Anterior cingulate cortex (tissue), 58 donors: Measurements from ENCODE around the gene GUCD1.
"Not testable (repeated sequence)": the region's sequence is repeated elsewhere in the genome, so short reads cannot be mapped to it uniquely, and the experiment has no call there.

ENCODE experiments used
- DNase-seq, 58 donors: peaks; one replicate each; lab custom pipeline; 2025; lab: John Stamatoyannopoulos, UW

The GUCD1 gene

DNA sequence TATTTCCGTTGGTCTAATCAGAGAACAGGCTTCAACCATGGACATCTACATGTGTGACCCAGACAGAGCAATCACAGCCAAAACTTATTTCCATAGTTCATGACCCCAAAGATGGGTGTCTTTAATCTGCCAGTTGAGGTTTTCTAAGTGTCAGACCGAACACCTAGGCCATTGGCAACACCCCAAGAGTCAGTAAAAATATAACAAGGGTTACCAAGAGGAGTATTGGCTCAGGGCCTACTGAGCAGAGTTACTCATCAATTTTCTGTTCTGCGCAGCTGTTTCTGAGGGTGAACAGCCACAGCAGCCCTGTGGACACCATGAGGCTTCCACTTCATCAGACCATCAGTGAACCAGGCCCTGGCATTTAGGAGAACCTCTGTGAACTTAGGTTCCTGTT is 18.8 kb downstream of the GUCD1 start:
- DNase-seq: no peak

DNA sequence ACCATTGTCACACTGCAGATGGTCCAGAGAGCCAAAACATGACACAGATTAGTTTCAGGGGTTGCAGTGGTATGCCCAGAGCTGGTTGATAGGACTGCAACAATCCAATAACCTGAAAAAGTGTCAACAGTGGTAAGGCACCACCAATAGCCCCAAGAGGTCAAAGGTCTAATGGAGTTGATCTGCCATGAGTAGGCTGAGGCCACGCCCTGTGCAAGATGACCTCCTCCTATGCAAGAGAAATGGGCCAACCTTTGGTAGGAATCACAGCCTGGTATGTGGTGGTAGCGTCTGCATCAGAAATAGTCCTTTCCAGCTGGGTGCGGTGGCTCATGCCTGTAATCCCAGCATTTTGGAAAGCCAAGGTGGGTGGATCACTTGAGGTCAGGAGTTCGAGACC is 19.6 kb downstream of the GUCD1 start:
- DNase-seq: no peak

DNA sequence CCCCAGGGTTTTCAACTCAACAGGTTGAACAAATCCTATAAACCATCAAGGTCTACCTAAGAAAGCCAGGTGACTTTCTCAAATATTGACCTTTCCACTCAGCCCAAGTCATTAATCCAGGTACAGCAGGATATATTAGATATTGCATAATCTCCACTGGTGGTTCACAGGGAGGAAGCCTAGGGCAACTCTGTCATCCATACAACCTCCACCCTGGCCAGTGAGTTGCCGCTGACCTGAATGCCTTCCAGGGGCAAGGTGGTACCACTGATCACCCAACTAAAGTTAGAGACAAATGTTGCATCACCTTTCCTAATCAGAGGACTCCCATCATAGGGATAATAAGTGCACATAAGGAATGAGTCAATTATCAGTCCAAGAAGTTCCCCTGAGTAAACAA is 22.9 kb downstream of the GUCD1 start:
- DNase-seq: no peak

DNA sequence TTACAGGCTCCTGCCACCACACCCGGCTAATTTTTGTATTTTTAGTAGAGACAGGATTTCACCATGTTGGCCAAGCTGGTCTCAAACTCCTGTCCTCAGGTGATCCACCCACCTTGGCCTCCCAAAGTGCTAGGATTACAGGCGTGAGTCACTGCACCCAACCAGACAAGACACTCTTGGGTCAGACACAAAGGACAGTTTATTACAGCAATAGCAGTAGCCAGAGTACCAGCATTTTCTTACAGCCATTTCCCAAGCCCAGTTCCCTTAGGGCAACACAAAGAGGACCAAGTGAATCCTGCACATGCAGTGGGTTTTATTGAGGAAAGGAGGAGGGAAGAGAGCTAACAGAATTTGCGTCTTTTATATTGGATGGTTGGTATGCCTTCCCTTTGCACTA is 24.0 kb downstream of the GUCD1 start:
- not testable (repeated sequence) for DNase-seq

DNA sequence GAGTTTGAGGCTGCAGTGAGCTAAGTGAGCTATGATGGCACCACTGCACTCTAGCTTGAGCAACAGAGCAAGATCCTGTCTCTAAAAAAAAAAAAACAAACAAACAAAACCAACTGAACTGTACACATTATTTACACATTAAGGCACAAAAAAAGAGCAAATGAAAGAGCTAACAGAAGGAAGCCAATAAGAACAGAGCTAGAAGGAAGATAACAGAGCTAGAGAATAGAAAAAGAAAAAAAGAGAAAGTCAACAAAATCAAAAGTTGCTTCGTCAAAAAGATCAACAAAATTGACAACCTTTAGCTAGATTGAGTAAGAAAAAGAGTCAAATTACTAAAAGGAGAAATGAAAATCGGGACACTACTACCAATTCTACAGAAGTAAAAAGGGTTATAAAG is 25.0 kb downstream of the GUCD1 start:
- DNase-seq: no peak

DNA sequence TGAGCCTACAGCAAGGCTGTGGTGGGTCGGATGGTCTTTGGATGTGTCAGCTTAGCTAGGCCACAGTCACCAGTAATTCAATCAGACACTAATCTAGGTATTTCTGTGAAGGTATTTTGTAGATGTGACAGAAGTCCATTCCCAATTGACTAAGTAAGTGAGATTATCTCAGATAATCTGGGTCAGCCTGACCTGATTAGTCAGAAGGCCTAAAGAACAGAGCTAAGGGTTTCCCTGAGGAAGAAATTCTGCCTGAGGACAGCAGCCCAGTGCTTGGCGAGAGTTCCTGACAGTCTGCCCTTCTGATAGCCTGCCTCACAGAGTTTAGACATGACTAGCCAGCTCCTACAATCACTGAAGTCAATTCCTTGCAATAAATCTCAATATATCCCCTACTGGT is 28.7 kb downstream of the GUCD1 start:
- DNase-seq: no peak

DNA sequence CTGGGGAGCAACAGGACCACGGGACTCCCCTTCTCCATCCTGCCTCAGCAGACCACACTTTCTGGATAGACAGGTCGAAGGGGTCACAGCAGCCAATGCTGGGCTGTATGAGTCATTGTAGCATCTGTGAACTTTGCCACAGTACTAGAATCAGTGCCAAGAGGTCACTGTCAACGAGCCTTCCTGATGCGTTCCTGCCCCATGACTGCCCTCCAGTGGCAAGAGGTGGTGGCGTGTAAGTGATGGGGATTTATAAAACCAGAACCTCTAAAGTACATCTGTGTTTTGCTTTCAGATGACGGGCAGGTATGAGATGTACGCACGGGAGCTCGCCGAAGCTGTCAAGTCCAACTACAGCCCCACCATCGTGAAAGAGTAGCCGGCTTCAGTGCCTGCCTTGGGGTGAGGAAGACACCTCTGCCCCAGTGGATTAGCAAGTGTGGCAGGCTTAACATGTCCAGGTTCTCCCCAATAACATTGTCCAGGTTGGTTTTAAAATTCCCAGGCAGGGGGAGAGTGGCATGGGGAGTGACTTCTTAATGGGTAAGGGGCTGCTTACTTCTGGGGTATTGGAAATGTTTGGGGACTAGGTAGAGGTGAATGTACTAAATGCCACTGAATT is 29.4 kb downstream of the GUCD1 start:
- DNase-seq: peak in 47 of 58 donors; percentile 4 to 74 (median 31)

DNA sequence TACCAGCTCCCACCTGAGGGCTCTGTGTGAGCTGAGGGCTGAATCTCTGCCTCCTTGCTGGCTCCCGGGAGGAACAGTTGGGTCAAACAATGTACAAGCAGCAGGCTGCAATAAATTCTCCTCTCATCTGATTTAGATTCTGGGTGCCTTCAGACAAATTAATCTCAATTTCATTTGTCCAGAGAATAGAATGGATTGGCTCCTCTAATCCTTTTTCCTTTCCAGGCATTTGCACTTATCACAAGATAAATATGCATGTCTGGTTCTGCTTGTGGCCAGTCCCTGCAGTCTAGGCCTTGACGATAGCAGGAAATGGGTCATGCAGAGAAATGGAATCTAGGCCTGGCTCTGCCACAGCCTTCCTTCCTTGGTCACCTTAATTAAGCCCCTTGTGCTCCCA is 31.1 kb downstream of the GUCD1 start:
- DNase-seq: no peak

DNA sequence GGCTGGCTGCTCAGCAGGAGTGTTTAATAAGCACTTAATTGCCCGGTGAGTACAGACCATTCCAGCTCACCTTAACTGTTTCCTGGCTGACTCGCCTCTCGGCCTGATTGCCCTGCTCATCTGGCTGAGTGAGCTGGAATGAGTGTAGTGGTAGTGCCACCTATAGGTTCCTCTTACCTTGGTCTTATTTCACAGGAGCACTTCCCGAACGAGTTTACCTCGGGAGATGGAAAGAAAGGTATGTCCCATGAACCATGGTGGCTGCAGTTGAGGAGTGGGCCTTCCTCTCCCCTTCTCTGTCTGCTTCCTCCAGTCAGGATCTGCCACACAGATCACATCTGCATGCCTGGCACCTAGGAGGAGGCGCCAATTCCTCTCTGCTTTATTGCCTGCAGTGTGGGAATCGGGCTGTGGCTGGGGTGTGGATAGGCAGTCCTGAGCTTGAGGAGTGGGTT is 33.1 kb downstream of the GUCD1 start:
- DNase-seq: peak in 6 of 58 donors; percentile 5 to 23 (median 18)

DNA sequence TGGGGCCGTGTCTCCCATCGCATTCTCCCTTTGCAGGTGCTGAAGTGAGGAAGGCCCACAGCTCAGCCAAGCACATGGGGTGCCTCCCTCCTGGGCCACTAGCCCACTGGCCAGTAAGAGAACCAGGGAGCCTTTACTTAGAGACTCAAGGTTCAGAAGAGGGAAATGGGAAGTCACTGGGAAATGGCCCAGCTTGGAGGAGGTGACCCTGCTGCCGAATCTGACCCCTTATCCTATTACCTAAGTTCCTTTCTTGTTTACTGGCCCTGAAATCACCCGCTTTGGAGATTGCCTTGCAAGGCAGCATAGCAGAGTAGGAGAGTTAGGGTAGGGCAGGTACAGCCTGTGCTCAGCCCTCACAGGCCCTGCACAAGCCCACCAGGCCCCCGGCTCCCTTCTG is 35.4 kb downstream of the GUCD1 start:
- DNase-seq: no peak

DNA sequence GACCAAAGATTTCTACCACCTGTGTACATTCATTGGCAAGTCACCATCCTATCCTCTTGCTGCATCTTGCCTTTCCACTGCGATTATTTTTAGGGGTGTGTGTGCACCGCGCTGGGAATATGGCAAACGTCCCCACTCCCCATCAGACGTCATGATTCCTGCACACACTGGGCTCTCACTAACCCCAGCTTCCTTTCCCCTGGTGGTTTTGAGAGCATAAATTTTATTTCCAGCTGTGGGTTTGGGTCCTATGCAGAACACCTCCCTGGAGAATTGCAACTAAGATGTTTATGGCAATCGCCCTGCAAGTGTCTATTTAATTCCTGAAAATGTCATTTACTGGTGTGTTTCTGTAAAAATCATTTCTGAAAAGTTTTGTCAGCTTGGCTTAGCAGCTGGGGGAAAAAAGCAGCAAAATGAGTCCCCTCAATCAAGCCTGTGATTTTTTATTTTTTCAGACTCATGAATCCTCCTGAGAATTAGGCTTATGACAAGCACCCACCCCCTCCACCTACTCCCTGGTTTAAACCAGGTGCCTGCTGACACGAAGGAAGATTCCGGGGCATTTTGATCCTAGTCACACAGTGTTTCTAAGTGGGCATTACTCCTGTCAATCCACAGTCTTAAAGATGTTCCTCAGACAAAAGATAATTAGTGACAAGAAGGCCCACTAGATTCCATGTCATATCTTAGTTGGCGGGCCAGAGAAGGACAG is 36.0 kb downstream of the GUCD1 start:
- no peak for DNase-seq

DNA sequence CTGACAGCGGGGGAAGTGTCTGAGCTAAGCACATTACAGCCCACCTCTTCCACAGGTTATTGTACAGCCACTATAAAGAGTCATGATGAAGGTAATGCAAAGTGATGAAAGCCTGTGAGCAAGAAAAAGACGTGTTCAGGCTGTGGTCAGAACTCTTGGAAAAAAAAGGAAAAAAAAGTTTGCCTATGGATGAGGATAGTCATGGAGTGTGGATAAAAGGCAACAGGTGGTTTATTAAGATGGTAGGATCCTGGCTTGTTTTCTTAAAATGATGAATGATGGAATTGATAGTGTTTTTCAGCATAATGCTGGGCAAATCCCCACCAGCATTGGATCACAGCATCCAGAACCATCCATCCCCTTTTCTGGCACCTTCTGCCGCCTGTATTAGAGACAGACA is 36.7 kb downstream of the GUCD1 start:
- DNase-seq: no peak

DNA sequence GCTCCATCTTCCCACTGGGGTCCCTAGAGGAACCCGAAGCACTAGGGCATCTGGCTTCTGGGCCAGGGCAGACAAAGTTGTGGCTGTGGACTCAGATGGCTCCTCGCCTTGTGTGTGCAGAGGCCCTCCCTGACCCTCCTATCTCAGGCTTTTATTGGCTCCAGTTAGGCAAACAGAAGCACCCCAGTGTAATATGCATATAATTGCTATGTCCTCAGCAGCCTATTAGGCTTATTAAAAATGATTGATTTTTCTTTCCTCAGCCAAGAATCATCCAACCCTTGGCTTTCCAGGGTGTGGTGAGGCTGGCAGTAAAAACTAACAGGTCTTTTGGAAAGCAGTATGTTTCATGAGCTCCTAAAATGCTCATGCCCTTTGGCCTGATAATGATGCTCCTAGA is 37.5 kb downstream of the GUCD1 start:
- no peak for DNase-seq

DNA sequence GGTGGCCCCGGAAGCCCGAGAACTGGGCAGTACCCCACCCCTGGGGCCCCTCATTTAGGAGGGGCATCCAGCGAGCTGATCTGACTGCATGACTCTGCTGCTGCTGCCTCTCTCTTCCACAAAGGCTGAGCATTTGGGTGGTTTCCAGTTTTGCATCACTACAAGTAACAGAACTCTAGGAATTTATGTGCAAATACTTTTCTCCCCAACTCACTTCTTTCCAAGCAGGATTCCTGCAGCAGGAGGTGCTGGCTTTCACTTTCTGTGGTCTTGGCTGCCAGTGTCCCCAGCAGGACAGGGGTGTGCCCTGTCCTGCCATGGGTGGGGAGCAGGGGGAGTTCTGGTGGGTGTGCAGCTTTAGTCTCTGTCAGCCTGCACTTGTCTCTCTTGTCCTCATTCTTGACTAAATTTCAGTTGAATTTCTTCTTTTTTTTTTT is 38.6 kb downstream of the GUCD1 start:
- DNase-seq: peak in 1 of 58 donors; percentile 5

DNA sequence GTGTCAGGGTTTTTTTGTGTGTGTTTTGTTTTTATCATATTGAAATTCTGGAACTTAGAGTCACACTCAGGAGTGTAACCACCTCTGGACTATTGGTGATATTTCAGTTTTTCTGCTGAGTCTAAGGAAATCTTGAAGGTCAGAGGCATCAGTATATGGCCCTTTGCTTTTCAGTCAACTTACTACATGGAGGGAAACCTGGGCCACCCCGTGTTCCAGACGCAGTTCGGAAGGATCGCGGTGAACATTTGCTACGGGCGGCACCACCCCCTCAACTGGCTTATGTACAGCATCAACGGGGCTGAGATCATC is 40.0 kb downstream of the GUCD1 start:
- DNase-seq: no peak

DNA sequence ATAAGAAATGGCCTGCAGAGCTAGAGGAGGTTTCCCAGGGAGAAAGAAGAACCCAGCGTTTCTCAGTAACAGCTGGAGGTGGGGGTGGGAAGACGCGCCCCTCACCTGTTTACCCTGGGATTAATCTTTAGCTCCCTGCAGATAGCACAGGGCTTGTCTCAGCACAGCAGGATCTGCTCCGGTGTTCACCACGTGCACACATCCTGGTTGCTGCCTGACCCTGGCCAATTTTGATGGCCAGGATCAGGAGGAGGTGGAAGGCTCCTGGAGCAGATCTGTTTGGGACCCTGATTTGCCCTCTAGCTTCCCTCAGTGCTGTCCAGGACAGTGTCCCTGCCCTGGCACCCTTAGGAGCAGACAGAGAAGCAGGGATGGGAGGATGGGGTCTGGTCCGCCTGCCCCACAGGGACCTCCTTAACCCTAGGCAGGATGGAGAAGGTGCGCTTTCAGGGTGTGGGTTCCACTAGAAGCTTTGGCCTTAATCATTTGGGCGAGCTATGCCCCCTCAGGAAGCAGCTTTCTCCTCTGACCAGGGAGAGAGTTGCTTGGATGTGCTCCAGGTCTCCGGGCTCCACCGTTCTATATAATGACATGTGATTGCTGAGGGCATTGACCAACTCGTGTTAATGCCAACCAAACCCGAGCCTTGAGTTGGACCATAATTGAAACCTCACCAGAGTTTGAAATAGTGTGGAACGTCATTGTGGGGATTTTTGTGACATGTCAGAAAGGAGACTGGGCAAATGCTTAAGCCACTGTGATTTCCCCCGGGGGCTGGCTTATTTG is 40.5 kb downstream of the GUCD1 start:
- DNase-seq: no peak

DNA sequence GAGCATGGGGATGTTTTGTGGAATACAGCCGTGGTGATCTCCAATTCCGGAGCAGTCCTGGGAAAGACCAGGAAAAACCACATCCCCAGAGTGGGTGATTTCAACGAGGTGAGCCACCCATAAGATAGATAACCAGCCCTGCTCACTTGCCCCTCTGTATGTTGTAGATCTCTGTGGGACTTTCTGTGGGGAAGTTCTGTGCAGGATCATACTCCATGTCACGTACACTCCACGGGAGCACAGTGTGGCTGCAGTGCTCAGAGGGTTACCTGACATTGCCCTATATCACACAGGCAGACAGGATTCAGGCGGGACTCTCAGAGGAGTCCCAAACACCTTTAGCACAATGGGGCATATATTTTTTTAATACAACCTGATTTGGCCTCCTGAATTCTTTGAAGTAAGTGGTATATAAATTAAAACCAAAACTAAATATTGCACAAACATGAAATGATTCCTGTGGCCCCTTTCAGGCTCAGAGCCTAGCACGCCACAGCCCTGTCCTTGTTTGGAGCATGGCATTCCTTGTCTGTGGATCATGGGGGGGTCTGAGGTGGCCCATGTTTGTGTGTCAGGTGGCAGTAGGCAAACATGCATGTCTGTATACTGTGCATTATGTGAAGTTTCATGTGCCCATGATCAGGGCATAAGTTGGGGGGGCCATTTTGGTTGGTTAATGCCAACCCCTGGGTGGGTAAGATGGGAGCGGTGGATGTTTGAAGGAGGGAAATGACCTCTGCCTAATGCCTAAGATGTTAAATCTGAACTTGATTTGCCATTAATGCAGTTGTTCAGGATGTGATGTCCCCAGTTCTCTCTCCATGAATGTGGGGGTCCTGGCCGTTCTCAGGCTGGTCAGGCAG is 41.3 kb downstream of the GUCD1 start:
- DNase-seq: no peak

DNA sequence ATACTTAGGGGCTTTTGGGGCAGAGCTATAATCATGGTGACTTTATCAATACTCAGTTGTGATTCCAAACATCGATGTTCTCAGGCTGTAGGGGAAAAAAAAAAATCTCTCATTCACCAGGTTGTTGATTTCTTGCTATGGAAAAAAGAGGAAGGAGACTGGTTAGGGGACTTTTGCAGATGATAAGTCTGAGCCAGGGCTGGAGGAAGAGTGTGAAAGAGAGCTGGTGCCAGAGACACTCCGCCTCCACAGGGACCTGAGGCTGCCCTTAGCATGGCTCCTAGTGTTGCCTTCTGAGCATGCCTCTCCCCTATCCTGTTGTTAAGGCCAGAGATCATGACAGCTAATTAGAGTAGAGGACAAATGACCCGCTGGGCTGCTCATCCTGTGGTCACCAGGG is 42.9 kb downstream of the GUCD1 start:
- no peak for DNase-seq

DNA sequence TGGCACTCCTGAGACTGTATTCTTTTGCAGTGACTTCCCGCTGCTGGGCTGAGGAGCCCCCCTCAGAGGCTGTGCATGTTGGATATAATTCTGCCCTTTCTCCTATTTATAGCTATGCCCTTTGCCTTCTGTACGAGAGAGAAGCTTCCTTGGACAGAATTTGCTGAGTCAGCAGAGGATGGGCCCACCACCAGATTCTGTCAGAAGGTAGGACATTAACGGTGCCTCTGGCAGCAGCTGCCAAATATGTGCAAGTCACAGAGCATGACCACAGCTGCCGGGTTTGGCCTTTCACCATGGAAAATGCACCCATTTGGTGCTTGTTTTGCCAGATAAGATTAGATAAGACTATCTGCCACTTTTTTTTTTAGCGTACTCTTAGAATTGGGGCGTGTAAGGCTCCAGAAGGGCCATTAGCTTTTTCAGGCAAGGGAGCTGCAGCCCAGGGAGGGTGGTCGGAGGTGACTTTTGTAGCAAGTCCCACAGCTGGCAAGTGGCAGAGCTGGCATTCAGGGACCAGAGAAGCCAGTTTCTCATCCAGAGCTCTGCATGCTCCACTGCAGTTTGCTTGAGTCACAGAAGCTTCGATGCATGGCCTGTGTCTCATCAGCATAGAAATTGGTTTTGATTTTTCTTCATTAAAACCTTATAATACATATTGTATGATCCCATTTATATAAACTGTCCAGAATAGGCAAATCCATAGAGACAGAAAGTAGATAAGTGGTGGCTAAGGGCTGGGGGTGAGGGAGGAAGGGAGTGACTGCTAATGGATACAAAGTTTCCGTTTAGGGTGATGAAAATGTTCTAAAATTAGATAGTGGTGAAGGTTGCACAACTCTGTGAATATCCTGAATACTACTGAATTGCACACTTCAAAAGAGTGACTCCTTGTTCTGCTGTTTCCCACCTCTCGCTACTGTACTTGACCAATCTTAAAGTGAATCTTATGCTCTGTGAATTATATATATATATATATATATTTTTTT is 44.0 kb downstream of the GUCD1 start:
- no peak for DNase-seq

DNA sequence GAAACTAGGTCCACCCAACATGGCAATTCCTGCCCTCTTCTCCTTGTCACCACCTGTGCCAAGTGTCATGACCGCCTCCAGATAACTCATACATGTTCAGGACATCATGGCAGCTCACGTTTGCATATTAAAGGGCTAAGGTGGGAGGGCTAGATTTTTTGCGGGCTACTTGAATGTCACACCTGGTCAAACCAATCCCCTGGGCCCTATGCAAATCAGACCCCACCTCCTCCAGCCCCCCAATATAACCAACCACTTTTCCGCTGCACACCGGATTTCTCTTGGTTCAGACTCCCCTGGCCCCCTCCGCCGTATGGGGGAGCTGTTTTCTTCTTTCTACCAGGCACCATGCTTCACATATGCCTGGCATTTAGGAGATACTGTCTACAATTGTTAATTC is 47.2 kb downstream of the GUCD1 start:
- DNase-seq: no peak
